Lower leg skin (tissue), 3 donors: ENCODE data around the gene DLGAP4.

ENCODE experiments used
- CTCF ChIP-seq, 3 donors: fragments of 450-650 bp; IDR thresholded peaks; one replicate each; pipeline ENCODE4 v1.5.1; 2016; ENCODE audit warnings: antibody characterized with exemption in 3 of 3, mild to moderate bottlenecking in 3 of 3, moderate library complexity in 2 of 3
- POLR2A ChIP-seq, 2 donors: fragments of 450-650 bp; IDR thresholded peaks; one replicate each; pipeline ENCODE4 v1.6.1; 2016 to 2017; ENCODE audit warnings: antibody characterized with exemption in 2 of 2, mild to moderate bottlenecking in 1 of 2, moderate library complexity in 1 of 2

GRCh38 chr20:36337886-36338285 is 31.7 kb downstream of the DLGAP4 start:
- TF ChIP-seq CTCF (IDR thresholded peaks at IDR 0.05) (no peak), POLR2A (IDR thresholded peaks at IDR 0.05) (no peak)
